CD4-positive, alpha-beta T cell treated with Interleukin-4 for 1 hour (primary cell): ENCODE results near the gene IFNAR1.
"Not testable (repeated sequence)": the region's sequence is repeated elsewhere in the genome, so short reads cannot be mapped to it uniquely, and the experiment has no call there.

ENCODE experiments used
- DNase-seq, 2 donors: peaks; one replicate each; pipeline ENCODE4 v3.0.0-alpha.2; 2020 to 2022

The IFNAR1 gene

DNA sequence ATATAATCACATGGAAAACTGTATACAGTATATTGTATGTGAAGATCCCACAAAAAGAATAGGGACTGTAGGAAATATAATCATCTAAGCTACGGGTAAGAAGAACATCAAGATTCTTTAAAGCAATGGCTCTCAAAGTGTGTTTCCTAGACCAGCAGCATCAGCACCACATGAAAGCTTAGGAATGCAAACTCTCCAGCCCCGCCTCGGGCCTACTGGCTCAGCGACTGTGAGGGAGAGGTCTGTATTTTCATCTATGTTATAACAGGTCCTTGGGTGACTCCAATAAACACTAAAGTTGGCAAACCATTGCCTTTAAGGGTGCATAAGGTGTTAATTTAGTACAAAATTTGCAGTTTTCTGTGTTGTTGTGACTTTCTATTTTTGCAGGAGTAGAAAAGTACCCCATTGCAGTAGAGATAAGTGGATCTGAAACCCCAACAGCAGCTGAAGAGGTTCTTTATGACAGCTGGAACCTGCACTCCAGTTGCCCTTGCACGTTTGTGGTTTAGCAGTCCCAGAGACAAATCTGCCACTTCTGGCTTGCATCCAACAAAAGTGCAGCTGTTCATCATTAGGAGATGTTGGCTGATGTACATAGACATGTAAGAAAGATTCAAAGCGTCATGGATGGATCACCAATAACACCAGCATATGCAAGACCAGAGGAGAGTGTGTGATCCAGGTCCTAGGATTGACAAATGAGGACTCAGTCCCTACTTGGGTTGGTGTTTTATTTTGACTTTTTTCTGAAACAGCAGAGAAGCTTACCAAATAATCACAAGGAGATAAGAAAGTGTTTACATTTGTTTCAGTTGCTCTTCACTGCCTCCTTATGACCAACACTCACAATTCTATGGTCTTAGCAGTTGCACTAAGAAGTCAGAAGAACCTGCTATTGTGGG, 15.9 kb upstream of the IFNAR1 start:
- DNase-seq, result peak; percentile 31 to 42

DNA sequence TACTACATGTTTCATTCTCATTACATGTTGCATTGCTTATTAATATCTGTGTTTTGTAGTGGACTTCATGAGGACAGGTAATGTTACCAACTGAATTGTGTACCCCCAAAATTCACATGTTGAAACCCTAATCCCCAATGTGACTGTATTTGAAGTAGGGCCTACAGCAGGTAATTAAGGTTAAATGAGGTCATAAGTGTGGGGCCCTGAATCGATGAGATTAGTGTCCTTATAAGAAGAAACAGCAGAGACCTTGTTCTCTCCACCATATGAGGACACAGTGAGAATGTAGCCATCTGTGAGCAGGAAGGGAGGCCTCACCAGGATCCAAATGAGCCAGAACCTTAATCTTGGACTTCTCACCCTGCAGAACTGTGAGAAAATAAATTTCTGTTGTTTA, 15.0 kb upstream of the IFNAR1 start:
- DNase-seq, result no peak

DNA sequence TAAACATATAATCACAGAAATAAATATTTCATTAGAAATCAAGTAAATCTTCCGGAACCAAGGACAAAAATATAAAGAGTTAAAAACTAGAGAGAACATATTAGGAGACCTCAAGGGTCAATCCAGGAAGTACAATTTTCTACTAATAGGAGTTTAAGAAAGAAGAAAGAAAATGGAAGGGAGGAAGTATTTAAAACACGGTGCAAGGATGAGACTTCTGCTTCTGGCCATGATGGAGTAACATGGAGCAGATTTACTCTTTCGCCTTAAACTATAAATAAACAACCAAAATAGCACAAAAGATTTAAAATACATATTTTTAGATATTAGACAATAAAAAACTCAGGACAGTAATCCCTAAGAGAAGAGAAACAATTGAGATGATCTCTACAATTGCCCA, 12.6 kb upstream of the IFNAR1 start:
- no peak for DNase-seq

DNA sequence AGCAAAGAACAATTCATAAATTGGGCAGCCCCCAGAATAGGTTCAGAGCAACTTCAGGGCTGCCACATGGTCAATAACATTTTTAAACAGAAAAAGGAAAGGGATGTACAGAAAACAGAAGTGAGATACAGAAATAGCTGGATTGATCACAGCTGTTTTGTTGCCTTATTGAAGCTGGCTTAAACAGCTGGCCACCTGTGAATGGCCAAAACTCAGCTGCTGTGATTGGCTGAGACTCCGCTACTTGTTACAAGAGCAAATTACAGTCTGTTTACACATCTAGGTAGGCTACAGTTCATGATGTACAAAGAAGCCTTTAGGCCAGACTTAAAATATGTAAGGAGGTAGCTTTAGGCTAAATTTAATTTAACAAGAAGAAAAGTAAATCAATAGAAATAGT, 11.6 kb upstream of the IFNAR1 start:
- no peak for DNase-seq

DNA sequence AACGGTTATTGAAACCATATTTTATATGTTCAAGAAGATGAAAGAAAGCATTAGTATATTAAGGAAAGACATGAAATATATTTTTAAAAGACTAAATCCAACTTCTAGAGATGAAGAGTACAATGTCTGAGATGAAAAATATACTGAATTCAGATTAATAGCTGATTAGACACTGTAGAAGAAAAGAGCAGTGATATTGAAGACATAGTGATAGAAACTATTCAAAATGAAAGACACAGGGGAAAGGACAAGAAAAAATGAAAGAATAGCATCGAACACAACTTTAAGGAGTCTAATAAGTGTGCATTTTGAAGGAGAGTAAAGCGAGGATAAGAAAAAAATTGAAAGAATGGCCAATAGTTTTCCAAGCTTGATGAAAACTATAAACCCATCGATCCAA, 11.2 kb upstream of the IFNAR1 start:
- DNase-seq, result no peak

DNA sequence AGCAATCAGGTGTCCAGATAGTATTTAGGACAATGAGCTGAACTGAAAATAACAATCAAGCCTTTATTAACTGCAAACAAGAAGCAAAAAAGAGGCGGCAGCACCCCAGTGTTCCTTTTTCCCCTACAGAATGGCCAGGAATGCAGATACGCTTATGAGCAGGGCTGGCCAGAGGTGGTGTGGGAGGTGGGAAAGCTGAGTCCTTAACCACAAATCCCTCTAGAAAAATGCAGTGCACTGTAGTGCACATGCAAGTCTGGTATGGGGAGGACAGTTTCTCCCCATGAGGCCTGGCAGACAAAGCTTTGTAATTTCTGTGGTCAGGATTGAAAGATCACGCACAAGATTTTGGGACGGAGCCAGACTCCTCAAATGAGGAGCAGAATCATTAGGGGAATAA, 10.7 kb upstream of the IFNAR1 start:
- no peak for DNase-seq

DNA sequence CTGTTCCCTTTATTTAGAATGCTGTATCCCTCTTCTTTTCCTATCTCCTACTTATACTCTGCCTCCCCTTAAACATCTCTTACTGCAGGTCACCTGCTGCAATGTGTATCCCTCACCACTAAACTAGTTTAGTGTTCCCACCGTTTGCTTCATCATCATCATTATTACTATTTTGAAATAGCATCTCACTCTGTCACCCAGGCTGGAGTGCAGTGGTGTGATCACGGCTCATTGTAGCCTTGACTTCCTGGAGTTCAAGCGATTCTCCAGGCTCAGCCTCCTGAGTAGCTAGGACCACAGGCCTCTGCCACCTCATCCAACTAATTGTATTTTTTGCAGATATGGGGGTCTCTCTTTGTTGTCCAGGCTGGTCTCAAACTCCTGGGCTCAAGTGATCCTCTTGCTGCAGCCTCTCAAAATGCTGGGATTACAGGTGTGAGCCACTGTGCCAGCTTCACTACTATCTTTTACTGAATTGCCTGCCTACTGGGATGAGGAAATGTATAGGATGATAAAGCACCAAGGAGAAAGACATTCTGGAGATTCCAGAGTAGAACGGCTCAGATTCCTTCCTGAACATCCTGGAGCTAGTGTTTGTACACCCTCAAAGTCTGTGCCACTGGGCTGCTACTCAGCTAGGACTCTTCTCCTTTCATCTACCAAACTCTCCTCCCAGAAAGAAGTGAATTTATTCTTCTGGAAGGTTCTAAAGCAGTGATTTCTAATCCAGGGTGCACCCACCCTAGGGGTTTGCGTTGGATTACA, 8.6 kb upstream of the IFNAR1 start:
- DNase-seq, result no peak

DNA sequence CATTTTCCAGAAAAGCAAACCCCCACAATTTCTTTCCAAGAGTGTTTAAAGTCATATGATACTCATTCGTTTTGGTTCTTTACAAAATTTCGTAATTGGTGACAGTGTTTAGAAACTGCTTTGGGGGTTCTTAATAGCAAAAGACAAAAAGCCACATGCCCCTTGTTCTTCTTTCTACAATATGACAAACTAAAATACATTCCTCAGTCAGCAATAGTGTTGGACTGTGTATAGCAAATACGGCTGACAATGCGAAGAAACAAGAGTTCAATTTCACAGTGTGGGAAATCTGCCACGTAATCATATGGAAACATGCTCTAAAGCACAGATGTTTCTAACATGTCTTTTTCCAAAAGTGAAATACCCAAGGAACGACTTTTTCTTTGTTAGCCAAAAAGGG, 7.6 kb upstream of the IFNAR1 start:
- DNase-seq, result no peak

DNA sequence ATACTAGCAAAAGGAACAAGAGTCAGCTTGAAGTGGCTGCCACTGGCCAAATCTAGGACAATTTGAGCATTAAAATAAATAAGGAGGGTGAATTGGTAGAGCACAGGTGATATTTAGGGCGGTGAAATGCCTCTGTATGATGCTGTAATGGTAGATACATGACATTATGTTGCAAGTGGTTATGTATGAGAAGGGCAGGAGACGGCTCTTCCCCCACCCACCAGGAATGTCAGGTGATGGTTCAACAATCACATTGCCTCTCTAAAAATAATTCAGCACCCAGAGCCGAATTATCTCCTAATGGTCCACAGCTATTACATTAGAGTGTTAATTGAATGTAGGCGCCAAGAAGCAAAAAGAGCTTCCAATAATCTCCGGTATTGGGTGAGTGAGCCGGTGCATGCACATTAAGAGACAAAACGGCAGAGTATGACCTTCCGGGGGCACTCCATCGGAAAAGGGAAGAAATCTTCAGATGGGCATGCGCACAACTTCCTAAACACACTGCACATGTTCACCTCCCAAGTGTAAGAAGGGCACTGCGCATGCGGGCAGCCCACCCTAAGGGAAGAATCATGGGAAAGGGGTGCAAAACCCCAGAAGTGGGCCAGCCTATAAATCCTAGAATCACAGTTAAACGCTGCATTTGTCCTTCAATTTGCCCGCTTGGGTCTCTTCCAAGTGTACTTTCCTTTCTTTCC, 6.8 kb upstream of the IFNAR1 start:
- DNase-seq, result no peak

DNA sequence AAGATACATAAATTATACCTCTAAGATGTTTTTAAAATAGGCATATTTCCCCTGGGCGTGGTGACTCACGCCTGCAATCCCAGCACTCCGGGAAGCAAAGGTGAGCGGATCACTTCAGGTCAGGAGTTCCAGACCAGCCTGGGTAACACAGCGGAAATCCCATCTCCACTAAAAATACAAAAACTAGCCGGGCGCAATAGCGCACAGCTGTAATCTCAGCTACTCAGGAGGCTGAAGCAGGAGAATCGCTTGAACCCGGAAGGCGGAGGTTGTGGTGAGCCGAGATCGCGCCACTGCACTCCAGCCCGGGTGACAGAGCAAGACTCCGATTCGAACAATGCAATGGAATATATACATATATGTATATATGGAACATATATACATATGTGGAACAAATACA, 3.8 kb upstream of the IFNAR1 start:
- not testable (repeated sequence) for DNase-seq

DNA sequence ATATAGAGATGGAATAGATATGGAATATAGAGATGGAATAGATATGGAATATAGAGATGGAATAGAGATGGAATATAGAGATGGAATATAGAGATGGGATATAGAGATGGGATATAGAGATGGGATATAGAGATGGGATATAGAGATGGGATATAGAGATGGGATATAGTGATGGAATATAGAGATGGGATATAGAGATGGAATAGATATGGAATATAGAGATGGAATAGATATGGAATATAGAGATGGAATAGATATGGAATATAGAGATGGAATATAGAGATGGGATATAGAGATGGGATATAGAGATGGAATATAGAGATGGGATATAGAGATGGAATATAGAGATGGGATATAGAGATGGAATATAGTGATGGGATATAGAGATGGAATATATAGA, 1.2 kb upstream of the IFNAR1 start:
- not testable (repeated sequence) for DNase-seq

DNA sequence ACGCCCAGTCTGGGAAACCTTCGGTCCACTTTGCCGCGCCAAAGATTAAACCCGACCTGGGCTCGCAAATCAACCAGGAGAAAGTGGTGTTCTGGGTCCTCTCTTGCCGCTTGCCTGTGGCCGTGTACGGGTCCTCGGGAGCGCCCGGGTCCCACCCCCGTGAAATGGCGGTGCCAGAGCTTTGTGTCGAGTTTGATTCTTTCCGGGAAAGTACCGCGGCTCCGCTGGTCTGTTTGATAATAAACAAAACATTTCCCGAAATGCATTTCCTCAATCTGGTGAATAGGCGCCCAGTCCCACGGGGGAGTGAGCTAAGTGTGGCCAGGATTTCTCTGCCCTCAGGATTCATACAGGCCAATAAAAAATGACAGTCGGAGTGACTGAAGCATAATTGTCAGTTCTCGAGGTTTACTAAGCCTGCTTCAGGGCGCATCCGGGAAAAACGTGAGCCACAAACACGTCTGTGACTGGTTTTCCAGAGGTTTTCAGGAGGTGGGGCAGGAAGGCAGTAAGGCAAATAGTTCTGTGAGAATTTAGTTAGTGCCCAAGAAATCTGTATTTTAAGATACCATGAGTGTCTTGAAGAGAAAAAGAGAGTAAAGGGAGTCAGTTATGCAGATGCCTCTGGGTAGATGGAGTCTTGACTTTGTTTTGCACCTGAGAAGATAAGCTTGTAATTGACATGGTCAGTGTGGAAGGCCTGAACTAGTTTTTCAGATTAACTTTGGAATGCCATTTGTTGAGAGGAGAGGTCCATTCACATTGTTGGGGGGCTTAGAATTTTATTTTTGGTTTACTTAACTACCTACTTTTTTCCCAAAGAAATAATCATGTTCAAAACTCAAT, 675 bp downstream of the IFNAR1 start:
- DNase-seq, result peak; percentile 80 to 83

DNA sequence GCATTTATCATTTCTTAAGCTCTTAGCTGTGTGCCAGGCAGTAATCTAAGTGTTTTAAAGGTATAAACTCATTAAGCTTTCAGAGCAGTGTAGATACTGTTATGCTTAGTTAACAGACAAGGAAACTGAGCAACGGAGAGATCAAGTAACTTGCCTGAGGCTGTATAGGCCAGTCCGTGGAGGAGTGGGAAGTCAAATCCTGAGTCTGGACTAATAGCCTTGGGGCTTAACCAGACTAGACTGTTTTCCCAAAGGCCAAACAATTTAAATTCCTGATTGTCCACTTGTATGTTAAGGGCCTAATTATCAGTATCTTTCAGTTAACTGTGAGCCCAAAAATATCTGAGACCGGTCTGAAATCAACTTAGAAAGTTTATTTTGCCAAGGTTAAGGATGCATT, 2.6 kb downstream of the IFNAR1 start:
- no peak for DNase-seq

DNA sequence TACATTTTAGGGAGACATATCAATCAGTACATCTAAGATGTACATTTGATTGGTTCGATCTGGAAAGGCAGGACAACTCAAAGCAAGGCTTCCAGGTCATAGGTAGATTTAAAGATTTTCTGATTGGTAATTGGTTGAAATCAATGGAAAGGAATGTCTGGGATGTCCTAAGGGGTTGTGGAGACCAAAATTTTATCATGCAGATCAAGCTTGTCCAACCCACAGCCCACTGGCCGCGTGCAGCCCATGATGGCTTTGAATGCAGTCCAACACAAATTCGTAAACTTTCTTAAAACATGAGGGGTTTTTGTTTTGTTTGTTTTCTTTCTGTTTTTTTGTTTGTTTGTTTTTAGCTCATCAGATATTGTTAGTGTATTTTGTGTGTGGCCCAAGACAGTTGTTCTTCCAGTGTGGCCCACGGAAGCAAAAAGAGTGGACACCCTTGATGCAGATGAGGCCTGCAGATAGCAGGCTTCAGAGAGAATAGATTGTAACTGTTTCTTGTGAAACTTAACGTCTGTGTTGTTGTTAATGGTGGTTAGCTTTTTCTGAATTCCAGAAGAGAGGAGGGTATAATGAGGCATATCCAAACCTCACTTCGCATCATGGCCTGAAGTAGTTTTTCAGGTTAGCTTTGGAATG, 3.1 kb downstream of the IFNAR1 start:
- no peak for DNase-seq

DNA sequence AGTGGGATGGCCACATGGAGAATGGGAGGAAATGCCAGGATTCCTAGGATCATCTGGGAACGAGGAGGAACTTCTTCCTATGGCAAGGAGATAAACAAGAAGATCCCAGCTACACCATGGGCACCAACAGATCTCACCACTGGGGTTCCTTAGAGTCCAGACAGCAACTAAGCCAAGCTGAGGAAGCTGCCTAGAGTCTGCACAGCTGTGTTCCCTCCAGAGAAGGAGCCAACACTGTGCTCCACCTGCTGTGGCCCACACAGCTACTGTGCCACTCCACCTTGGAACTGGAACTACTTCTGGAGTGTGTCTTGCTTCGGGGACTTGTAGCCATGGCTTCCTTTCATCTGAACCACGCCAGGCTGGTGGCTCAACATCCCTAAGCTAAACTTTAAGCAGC, 6.0 kb downstream of the IFNAR1 start:
- DNase-seq, result no peak

DNA sequence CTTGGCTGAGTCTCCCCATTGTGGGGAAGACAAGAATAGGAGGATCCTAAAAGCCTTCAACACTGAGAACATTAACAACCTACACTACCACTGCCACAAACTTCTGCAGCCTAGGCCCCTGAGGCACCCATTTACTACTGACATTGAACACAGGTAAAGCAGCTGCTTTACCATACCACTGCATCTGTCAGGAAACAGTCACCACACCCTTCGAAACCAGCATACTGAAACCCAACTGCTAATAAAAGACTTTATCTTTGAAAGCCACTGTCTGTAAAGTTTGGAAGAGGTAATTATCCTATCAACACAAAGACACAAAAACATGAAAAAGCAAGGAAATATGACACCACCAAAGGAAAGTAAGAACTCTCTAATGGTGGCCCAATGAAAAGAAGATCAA, 7.4 kb downstream of the IFNAR1 start:
- DNase-seq, result peak; percentile 17 to 18

DNA sequence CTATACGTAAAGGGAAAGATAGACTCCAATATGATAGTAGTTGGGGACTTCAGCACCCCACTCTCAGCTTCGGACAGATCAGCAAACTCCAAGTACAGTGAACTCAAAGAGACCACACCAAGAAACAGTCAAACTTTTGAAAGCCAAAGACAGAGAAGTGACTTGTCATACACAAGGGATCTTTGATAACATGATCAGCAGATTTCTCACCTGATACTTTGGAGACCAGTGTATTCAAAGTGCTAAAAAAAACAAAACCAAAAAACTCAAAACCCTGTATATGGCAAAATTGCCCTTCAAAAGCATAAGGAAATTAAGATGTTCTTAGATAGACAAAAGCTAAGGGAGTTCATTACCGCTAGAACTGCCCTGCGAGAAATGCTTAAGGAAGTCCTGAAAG, 9.4 kb downstream of the IFNAR1 start:
- no peak for DNase-seq

DNA sequence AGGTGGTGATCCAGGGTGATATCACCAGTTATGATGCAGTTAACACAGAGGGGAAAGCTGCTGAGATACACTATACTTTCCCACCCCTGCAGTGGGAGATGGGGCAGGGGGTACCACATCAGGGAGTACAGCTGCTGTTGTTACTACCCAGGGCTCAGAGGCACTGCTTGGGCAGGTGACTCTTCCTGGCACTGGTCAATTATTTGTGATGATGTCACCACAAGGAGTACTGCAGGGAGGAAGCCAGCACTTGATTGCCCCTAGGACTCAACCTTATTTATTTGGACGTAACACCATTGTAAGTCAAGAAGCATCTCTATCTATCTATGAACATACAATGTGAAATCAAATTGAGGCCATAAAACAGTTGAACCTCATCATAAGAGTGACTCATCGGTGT, 10.1 kb downstream of the IFNAR1 start:
- no peak for DNase-seq

DNA sequence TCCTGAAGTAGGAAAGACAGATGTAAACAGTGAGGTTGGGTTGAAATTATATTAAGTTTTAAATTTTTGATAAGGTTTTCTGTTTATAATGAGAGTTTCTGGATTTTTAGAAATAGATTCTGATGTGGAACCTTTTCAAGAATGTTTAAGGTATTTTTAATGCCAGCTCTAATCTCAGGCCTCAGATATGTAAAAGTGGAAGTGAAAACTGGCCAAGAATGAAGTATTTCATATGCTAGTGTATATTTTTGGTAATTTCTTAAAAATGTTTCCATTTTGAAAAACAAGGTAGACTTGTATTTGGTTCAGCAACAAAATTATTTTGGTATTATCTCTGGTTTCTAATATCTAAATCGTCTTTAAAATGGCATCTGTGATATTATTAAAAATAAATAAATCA, 14.4 kb downstream of the IFNAR1 start:
- no peak for DNase-seq

DNA sequence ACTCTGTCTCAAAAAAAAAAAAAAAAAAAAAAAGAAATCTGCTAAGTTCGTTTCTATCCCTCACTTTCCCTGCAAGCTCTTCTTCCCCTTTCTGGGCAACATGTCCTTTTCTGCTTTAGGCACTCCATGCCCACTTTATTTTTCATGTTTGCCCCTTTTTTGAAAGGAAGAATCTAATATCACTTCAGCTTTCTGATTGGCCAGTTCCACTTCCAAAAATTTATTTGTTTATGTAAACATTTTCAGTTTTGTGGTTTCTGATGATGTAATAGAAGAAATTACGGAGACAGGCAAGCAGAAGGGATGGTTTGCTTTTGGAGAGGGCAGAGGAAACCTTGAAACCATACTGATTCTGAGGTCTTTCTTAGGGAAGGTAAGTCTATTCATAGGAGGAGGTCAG, 15.1 kb downstream of the IFNAR1 start:
- DNase-seq, result no peak

DNA sequence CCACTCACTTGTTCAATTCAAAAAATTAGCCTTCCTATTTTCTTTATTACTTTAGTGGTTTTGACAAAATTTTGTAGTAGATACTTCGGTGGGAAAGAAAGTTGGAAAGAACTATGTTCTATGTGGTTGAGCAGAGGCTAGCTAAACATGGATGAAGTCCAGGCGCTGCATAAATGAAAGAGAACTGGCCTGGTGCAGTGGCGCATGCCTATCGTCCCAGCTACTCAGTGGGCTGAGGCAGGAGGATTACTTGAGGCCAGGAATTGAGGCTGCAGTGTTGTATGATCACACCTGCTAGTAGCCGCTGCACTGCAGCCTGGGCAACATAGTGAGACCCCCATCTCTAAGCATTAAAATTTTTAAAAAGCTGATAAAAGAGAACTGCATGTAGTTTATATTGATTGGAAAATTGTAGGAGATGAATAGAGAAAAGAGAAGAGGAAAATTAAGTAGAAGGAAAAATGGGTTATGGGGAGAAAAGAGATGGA, 21.0 kb downstream of the IFNAR1 start:
- DNase-seq, result no peak

DNA sequence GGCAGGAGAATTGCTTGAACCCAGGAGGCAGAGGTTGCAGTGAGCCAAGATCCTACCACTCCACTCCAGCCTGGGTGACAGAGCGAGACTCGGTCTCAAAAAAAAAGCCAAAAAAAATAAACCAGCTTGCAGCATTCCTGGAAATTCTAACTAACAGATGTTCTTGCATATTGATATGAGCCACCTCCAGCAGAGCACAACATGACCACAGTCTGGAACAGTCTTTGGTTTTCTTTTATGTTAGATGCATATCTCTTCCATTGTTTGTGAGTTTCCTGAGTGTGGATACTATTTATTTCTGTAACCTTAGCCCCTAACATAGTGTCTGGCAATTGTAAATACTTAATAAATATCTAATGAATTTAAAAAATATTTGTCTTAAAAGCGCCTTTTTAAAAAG, 23.9 kb downstream of the IFNAR1 start:
- DNase-seq, result no peak
